GM19099 (cell line): ENCODE data around the gene MCM5.

Source experiments
- POLR2A ChIP-seq: IDR thresholded peaks from 3 replicates; pipeline ENCODE4 v1.6.1; 2011; ENCODE audit warnings: low read depth; ENCODE audit not compliant: insufficient read length; ENCODE audit errors: extremely low read depth

MCM5 gene

GRCh38 chr22:35434061-35434710 is 34.2 kb downstream of the MCM5 start:
- no peak for TF ChIP-seq POLR2A

GRCh38 chr22:35435201-35435740 is 35.3 kb downstream of the MCM5 start:
- TF ChIP-seq POLR2A, result no peak

GRCh38 chr22:35436421-35436820 is 36.5 kb downstream of the MCM5 start:
- no peak for TF ChIP-seq POLR2A

DNA sequence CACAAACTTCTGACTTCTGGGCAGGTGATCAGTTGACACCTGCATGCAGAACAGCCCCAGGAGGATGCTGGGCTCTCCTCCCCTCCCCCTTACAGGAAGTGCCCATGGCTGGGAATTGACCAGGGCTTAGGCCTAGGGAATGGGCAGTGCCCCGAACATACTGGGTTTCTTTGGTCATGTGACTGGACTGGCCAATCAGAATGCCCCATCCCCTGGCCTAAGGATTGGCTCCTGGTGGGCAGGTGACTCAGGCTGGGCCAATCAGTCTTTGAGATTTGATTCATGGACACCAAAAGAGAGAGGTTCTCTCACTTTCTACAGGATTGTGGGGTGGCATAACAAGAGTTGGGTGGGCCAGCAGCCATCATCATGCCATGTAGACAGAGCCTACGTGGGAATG is 37.1 kb downstream of the MCM5 start:
- TF ChIP-seq POLR2A, result no peak

GRCh38 chr22:35439365-35439717 is 39.4 kb downstream of the MCM5 start:
- TF ChIP-seq POLR2A, result no peak

- no peak for TF ChIP-seq POLR2A
These were observed 40.2 kb downstream of the MCM5 start for GRCh38 chr22:35440129-35440528.

GRCh38 chr22:35441489-35442100 is 41.7 kb downstream of the MCM5 start:
- no peak for TF ChIP-seq POLR2A

- TF ChIP-seq POLR2A, result no peak
These were observed 42.5 kb downstream of the MCM5 start for GRCh38 chr22:35442471-35442870.

GRCh38 chr22:35443338-35443737 is 43.4 kb downstream of the MCM5 start:
- no peak for TF ChIP-seq POLR2A

DNA sequence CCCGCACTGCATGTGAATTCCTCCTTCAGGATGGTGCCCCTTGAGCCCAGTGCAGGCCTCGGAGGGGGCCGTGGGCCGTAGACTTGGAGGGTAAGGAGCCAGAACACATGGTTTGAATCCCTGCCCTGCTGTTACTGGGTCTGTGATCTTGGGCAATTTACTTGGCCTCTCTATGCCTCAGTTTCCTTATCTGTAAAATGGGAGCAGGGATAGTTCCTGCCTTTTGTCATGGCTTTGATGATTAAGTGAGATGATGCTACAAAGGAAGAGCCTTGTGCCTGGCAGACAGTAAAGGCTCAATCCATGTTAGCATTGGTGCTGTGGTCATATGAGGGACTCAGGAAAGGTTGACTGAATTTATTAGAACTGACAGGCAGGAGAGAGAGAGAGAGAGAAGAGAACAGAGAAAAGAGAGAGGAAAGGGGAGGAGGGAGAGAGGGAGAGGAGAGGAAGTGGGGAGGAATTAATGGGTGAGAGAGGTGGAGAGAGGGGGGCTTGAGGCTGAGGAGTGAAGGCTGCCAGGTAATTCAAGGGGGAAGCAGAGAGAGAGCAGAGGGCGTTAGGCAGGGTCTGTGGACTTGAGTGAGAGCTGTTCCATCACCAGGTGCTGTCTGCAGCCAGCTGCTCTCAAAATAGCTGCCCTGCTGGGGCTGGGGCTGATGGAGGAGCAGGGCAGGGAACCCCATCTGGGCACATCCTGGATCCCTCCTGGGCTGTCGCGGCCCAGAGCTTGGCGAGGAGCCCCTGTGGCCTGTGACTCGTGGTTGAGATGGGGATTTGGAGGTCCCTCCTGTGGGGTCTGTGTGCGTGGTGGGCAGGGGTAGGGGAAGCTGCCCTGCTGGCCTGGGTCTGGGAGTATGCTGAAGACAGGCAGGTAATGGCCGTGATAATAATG is 44.1 kb downstream of the MCM5 start:
- TF ChIP-seq POLR2A, result no peak

- no peak for TF ChIP-seq POLR2A
These were observed 44.9 kb downstream of the MCM5 start for GRCh38 chr22:35444685-35445399.

GRCh38 chr22:35445933-35446332 is 46.0 kb downstream of the MCM5 start:
- no peak for TF ChIP-seq POLR2A

GRCh38 chr22:35446365-35446764 is 46.4 kb downstream of the MCM5 start:
- no peak for TF ChIP-seq POLR2A

DNA sequence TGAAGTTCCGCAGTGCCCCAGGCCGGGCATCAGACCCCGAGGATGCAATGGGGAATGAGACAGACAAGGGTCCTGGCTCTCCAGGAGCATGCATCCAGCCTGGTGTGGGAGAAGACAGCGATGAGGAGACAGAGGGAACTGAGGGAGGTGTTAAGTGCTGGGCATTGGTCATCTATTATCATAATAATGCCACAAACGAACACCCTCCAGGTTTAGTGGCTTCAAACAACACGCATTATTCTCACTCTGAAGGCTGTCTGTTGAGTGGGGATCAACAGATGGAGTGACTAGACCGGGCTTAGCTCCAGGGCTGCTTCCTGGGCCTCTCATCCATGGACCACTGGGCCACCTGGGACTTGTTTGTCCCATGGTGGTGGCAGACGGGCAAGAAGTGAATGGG is 48.6 kb downstream of the MCM5 start:
- no peak for TF ChIP-seq POLR2A
